T-helper 2 cell (primary cell): ENCODE results near the gene ADCY7.
"Not testable (repeated sequence)": the region's sequence is repeated elsewhere in the genome, so short reads cannot be mapped to it uniquely, and the experiment has no call there.

ENCODE experiments used
- DNase-seq, 5 experiments: peaks; one replicate each; pipeline versions ENCODE4 v3.0.0 to v3.0.0-alpha.2; 2012 to 2022
- total RNA-seq, 2 donors: gene quantifications; one replicate each; lab custom pipeline; 2026; lab: John Stamatoyannopoulos, UW

ADCY7 gene
- total RNA-seq: 264 to 282 reads per million in 2 donors

GRCh38 chr16:50266337-50267091 lies at the start of gene ADCY7:
Gene ADCY7, plus strand, starts transcription at chr16:50266551. Its CDS starts 21,629 bp downstream, at chr16:50288180.
- peak; percentile 53 to 96 (median 76) for DNase-seq

- no peak for DNase-seq
Observed at GRCh38 chr16:50219402-50219975, 46.9 kb upstream of the ADCY7 start.

- DNase-seq: no peak
Observed at GRCh38 chr16:50224286-50224685, 42.1 kb upstream of the ADCY7 start.

- DNase-seq: no peak
Observed at GRCh38 chr16:50227120-50227519, 39.2 kb upstream of the ADCY7 start.

GRCh38 chr16:50227665-50228064 lies 38.7 kb upstream of the ADCY7 start:
- no peak for DNase-seq

- DNase-seq: no peak
Observed at GRCh38 chr16:50228364-50228868, 37.9 kb upstream of the ADCY7 start.

- no peak for DNase-seq
Observed at GRCh38 chr16:50229149-50229726, 37.1 kb upstream of the ADCY7 start.

- DNase-seq: no peak
Observed at GRCh38 chr16:50234771-50235556, 31.4 kb upstream of the ADCY7 start.

- no peak for DNase-seq
Observed at GRCh38 chr16:50235581-50235980, 30.8 kb upstream of the ADCY7 start.

GRCh38 chr16:50238314-50238713 lies 28.0 kb upstream of the ADCY7 start:
- no peak for DNase-seq

GRCh38 chr16:50238868-50239301 lies 27.5 kb upstream of the ADCY7 start:
- DNase-seq: peak in 1 of 5 experiments; percentile 23

GRCh38 chr16:50243024-50243423 lies 23.3 kb upstream of the ADCY7 start:
- DNase-seq: not testable (repeated sequence)

GRCh38 chr16:50244140-50244503 lies 22.2 kb upstream of the ADCY7 start:
- no peak for DNase-seq

- DNase-seq: no peak
Observed at GRCh38 chr16:50244504-50245416, 21.6 kb upstream of the ADCY7 start.

- DNase-seq: peak in 4 of 5 experiments; percentile 19 to 55 (median 34)
Observed at GRCh38 chr16:50245417-50246298, 20.7 kb upstream of the ADCY7 start.

- DNase-seq: no peak
Observed at GRCh38 chr16:50246299-50247122, 19.8 kb upstream of the ADCY7 start.

- DNase-seq: no peak
Observed at GRCh38 chr16:50247123-50247905, 19.0 kb upstream of the ADCY7 start.

- DNase-seq: no peak
Observed at GRCh38 chr16:50247906-50248608, 18.3 kb upstream of the ADCY7 start.
